HG02885 (cell line): Measurements from ENCODE around the gene CEP192.
"Not testable (repeated sequence)": the region's sequence is repeated elsewhere in the genome, so short reads cannot be mapped to it uniquely, and the experiment has no call there.

Experiments
- ATAC-seq: cut with Tn5 transposase; IDR thresholded peaks from one replicate; pipeline ENCODE4 v1.9.1; 2021; ENCODE audit warnings: mild to moderate bottlenecking; ENCODE audit not compliant: unreplicated experiment, poor library complexity

The CEP192 gene

GRCh38 chr18:12989397-12990122, 1.6 kb upstream of the CEP192 start:
- no peak for ATAC-seq

- ATAC-seq, result no peak
Measured at GRCh38 chr18:12990123-12990475, 1.1 kb upstream of the CEP192 start.

- peak; percentile 3 for ATAC-seq
Measured at GRCh38 chr18:12990641-12990966, 558 bp upstream of the CEP192 start.

GRCh38 chr18:12991821-12992179, 638 bp downstream of the CEP192 start:
- no peak for ATAC-seq

GRCh38 chr18:12993439-12993838, 2.3 kb downstream of the CEP192 start:
- ATAC-seq, result no peak

GRCh38 chr18:12995424-12995823, 4.3 kb downstream of the CEP192 start:
- no peak for ATAC-seq

GRCh38 chr18:12995952-12996477, 4.9 kb downstream of the CEP192 start:
- ATAC-seq, result no peak

- no peak for ATAC-seq
Measured at GRCh38 chr18:12996661-12997292, 5.6 kb downstream of the CEP192 start.

GRCh38 chr18:12997330-12997729, 6.2 kb downstream of the CEP192 start:
- not testable (repeated sequence) for ATAC-seq

- ATAC-seq, result no peak
Measured at GRCh38 chr18:12998332-12999060, 7.3 kb downstream of the CEP192 start.

GRCh38 chr18:13003466-13003896, 12.3 kb downstream of the CEP192 start:
- ATAC-seq, result peak; percentile 60

GRCh38 chr18:13004396-13004795, 13.2 kb downstream of the CEP192 start:
- no peak for ATAC-seq

GRCh38 chr18:13005289-13005688, 14.1 kb downstream of the CEP192 start:
- no peak for ATAC-seq

GRCh38 chr18:13006531-13007247, 15.5 kb downstream of the CEP192 start:
- ATAC-seq, result no peak

- no peak for ATAC-seq
Measured at GRCh38 chr18:13007248-13007560, 16.0 kb downstream of the CEP192 start.

- ATAC-seq, result no peak
Measured at GRCh38 chr18:13011719-13012118, 20.6 kb downstream of the CEP192 start.

- no peak for ATAC-seq
Measured at GRCh38 chr18:13014232-13014631, 23.1 kb downstream of the CEP192 start.

- ATAC-seq, result no peak
Measured at GRCh38 chr18:13014818-13015217, 23.7 kb downstream of the CEP192 start.

GRCh38 chr18:13017247-13017875, 26.2 kb downstream of the CEP192 start:
- ATAC-seq, result no peak

GRCh38 chr18:13018374-13018773, 27.2 kb downstream of the CEP192 start:
- no peak for ATAC-seq
